HepG2 (cell line): ENCODE measurements around the gene NTSR2. TPM values are rescaled to one million over a fixed set of nuclear protein-coding genes. Genes with fewer than 3 reads are reported as not detected.

ENCODE experiments used
- GTF3A ChIP-seq: sonication (generic); formaldehyde crosslinking; conservative IDR thresholded peaks from 2 replicates; pipeline ENCODE4 v1.4.0; 2020; ENCODE audit warnings: mild to moderate bottlenecking, missing genetic modification reagents
- GZF1 ChIP-seq: sonication (generic); formaldehyde crosslinking; IDR thresholded peaks from 2 replicates; pipeline ENCODE4 v1.5.1; 2020; ENCODE audit warnings: mild to moderate bottlenecking, missing genetic modification reagents
- HNRNPH1 ChIP-seq: fragments of 200-400 bp; formaldehyde crosslinking; optimal IDR thresholded peaks from 2 replicates; pipeline ENCODE3; 2017; ENCODE audit warnings: mild to moderate bottlenecking, low read depth, low read length
- MAFK ChIP-seq, 2 experiments: IDR thresholded peaks in 1 of 2; conservative IDR thresholded peaks in 1 of 2; 2 replicates each; pipeline ENCODE4 v1.6.1; 2011; ENCODE audit warnings: improper control_type of control experiment in 2 of 2, low read length in 2 of 2
- MED8 ChIP-seq: sonication (generic); formaldehyde crosslinking; IDR thresholded peaks from 2 replicates; pipeline ENCODE4 v1.8.1; 2023; ENCODE audit warnings: mild to moderate bottlenecking, missing genetic modification reagents; ENCODE audit not compliant: insufficient replicate concordance
- NR2F1 ChIP-seq, 2 experiments: fragments of 450-650 bp in 1 of 2; formaldehyde crosslinking in 1 of 2; IDR thresholded peaks; 2 replicates each; pipeline versions ENCODE4 v1.5.0 to v1.6.1; 2016 to 2020; ENCODE audit warnings: mild to moderate bottlenecking in 1 of 2, missing compliant biosample characterization in 1 of 2, missing genetic modification reagents in 1 of 2, moderate library complexity in 1 of 2
- NR2F6 ChIP-seq, 2 experiments: IDR thresholded peaks; 2 replicates each; pipeline ENCODE4 v1.6.1; 2016; ENCODE audit warnings: antibody characterized with exemption in 1 of 2, mild to moderate bottlenecking in 1 of 2
- SALL1 ChIP-seq: sonication (generic); formaldehyde crosslinking; IDR thresholded peaks from 2 replicates; pipeline ENCODE4 v1.8.0; 2022; ENCODE audit warnings: mild to moderate bottlenecking, missing genetic modification reagents
- XRCC5 ChIP-seq: fragments of 200-400 bp; formaldehyde crosslinking; optimal IDR thresholded peaks from 2 replicates; pipeline ENCODE3; 2017; ENCODE audit warnings: mild to moderate bottlenecking, low read length
- ZBTB3 ChIP-seq: sonication (generic); formaldehyde crosslinking; IDR thresholded peaks from 2 replicates; pipeline ENCODE4 v1.4.0; 2020; ENCODE audit warnings: low read depth, mild to moderate bottlenecking, moderate library complexity, missing genetic modification reagents, borderline replicate concordance
- ZFP41 ChIP-seq: sonication (generic); formaldehyde crosslinking; IDR thresholded peaks from 2 replicates; pipeline ENCODE4 v1.4.0; 2020; ENCODE audit warnings: mild to moderate bottlenecking, missing genetic modification reagents, borderline replicate concordance
- ZMYM2 ChIP-seq: sonication (generic); formaldehyde crosslinking; IDR thresholded peaks from 2 replicates; pipeline ENCODE4 v1.8.0; 2022; ENCODE audit warnings: mild to moderate bottlenecking, missing genetic modification reagents
- ZNF543 ChIP-seq: sonication (generic); formaldehyde crosslinking; IDR thresholded peaks from 2 replicates; pipeline ENCODE4 v1.4.0; 2020; ENCODE audit warnings: mild to moderate bottlenecking, missing genetic modification reagents
- polyA plus RNA-seq, 8 experiments: library from polyadenylated mRNA; depleted of rRNA in 3 of 8; stranded (reverse) in 7 of 8; unstranded in 1 of 8; fragments of >200 nt; fragmentation: Illumina TruSeq in 4 of 8; extraction: Trizol in 4 of 8; gene quantifications; 2 replicates each; pipeline versions ENCODE4 v1.2.1 to v1.2.3, GENCODE V29; 2011 to 2016; ENCODE audit warnings: low read depth in 4 of 8, missing spikeins in 1 of 8, mixed read lengths in 1 of 8; ENCODE audit not compliant: insufficient read depth in 1 of 8
- total RNA-seq, 5 experiments: library from RNA; depleted of rRNA; stranded (reverse); fragments of >200 nt; fragmentation: Illumina TruSeq; extraction: Trizol; gene quantifications; 2 replicates each; pipeline ENCODE4 v1.2.3, GENCODE V29; 2016; ENCODE audit warnings: low read depth in 1 of 5
- TF ChIP-seq, protein P1 (sequence below): sonication (generic); formaldehyde crosslinking; IDR thresholded peaks from 2 replicates; pipeline ENCODE4 v1.5.0; 2020; ENCODE audit warnings: mild to moderate bottlenecking, missing genetic modification reagents, moderate library complexity
- TF ChIP-seq, protein P2 (sequence below), 2 experiments: sonication (generic) in 1 of 2; formaldehyde crosslinking in 1 of 2; IDR thresholded peaks; 2 replicates each; pipeline versions ENCODE4 v1.6.1 to v1.9.0; 2014 to 2022; ENCODE audit warnings: antibody characterized with exemption in 1 of 2, borderline replicate concordance in 1 of 2, inconsistent platforms in 1 of 2, low read depth in 1 of 2, missing genetic modification reagents in 1 of 2
- TF ChIP-seq, protein P3 (sequence below): sonication (generic); formaldehyde crosslinking; IDR thresholded peaks from 2 replicates; pipeline ENCODE4 v1.4.0; 2020; ENCODE audit warnings: missing genetic modification reagents
- TF ChIP-seq, protein P4 (sequence below): sonication (generic); formaldehyde crosslinking; IDR thresholded peaks from 2 replicates; pipeline ENCODE4 v1.8.1; 2023; ENCODE audit warnings: mild to moderate bottlenecking, moderate library complexity, missing genetic modification reagents

NTSR2 gene
- total and polyA plus RNA-seq, 2 of the 13 experiments (the other 11 are each of a cell fraction or from before 2014, with no cell fraction given) = not detected

DNA sequence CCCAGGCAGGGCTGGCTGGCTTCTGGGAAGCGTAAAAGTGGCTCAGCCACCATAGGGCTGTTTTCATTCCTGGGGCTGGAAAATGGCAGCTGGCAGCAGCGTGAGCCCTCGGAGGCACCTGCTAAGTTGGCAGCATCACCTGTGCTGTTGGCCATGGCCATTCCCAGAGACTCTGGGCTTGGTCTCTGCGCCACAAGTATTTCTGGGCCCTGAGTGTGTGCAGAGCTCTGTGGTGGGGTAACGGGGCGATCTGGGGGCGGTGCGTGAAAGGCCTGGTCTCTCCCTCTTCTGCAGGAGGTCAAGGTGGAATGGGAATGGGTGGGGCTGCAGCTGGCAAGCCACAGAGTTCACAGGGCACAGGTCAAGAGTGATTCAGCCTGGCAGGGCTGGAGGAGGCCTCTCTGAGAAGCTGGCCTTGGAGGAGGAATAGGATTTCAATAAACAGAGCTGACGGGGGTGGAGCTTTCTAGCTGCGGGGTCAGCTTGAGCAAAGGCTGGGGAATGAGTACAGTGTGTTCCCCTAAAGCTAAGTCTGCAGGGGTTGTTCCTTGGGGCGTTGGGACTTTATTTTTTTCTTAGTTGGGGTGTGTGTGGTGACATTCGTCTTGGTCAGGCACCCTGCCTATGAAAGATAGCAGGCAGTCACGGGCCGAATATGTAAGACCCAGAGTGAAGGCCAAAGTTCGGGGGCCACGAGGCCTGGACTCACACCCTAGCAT, 10.3 kb upstream of the NTSR2 start (continued):
- TF ChIP-seq, protein P1, sequence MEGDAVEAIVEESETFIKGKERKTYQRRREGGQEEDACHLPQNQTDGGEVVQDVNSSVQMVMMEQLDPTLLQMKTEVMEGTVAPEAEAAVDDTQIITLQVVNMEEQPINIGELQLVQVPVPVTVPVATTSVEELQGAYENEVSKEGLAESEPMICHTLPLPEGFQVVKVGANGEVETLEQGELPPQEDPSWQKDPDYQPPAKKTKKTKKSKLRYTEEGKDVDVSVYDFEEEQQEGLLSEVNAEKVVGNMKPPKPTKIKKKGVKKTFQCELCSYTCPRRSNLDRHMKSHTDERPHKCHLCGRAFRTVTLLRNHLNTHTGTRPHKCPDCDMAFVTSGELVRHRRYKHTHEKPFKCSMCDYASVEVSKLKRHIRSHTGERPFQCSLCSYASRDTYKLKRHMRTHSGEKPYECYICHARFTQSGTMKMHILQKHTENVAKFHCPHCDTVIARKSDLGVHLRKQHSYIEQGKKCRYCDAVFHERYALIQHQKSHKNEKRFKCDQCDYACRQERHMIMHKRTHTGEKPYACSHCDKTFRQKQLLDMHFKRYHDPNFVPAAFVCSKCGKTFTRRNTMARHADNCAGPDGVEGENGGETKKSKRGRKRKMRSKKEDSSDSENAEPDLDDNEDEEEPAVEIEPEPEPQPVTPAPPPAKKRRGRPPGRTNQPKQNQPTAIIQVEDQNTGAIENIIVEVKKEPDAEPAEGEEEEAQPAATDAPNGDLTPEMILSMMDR (CRISPR knock-in tag) = no peak
- TF ChIP-seq SALL1 (CRISPR knock-in tag) (peak; percentile 59), ZFP41 (CRISPR knock-in tag) (no peak), MAFK (conservative IDR thresholded peaks at IDR 0.05 in 1 of 2, IDR thresholded peaks at IDR 0.05 in 1 of 2; ENCODE audit: low read length in 2 of 2) (no peak), GZF1 (CRISPR knock-in tag) (no peak), XRCC5 (peak; percentile 62), NR2F1 (CRISPR knock-in tag; IDR thresholded peaks at IDR 0.05) (peak; percentile 88 to 92), GTF3A (CRISPR knock-in tag) (no peak), ZBTB3 (no peak), MED8 (CRISPR knock-in tag) (no peak), HNRNPH1 (no peak), NR2F6 (IDR thresholded peaks at IDR 0.05) (peak; percentile 94), NR2F6 (CRISPR knock-in tag; IDR thresholded peaks at IDR 0.05) (peak; percentile 94), ZNF543 (CRISPR knock-in tag) (no peak), ZMYM2 (CRISPR knock-in tag) (no peak)
- TF ChIP-seq, protein P2, sequence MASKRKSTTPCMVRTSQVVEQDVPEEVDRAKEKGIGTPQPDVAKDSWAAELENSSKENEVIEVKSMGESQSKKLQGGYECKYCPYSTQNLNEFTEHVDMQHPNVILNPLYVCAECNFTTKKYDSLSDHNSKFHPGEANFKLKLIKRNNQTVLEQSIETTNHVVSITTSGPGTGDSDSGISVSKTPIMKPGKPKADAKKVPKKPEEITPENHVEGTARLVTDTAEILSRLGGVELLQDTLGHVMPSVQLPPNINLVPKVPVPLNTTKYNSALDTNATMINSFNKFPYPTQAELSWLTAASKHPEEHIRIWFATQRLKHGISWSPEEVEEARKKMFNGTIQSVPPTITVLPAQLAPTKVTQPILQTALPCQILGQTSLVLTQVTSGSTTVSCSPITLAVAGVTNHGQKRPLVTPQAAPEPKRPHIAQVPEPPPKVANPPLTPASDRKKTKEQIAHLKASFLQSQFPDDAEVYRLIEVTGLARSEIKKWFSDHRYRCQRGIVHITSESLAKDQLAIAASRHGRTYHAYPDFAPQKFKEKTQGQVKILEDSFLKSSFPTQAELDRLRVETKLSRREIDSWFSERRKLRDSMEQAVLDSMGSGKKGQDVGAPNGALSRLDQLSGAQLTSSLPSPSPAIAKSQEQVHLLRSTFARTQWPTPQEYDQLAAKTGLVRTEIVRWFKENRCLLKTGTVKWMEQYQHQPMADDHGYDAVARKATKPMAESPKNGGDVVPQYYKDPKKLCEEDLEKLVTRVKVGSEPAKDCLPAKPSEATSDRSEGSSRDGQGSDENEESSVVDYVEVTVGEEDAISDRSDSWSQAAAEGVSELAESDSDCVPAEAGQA (IDR thresholded peaks at IDR 0.05; ENCODE audit: low read depth) = no peak
- TF ChIP-seq, protein P2 (CRISPR knock-in tag; IDR thresholded peaks at IDR 0.05; ENCODE audit: borderline replicate concordance) = no peak
- TF ChIP-seq, protein P3, sequence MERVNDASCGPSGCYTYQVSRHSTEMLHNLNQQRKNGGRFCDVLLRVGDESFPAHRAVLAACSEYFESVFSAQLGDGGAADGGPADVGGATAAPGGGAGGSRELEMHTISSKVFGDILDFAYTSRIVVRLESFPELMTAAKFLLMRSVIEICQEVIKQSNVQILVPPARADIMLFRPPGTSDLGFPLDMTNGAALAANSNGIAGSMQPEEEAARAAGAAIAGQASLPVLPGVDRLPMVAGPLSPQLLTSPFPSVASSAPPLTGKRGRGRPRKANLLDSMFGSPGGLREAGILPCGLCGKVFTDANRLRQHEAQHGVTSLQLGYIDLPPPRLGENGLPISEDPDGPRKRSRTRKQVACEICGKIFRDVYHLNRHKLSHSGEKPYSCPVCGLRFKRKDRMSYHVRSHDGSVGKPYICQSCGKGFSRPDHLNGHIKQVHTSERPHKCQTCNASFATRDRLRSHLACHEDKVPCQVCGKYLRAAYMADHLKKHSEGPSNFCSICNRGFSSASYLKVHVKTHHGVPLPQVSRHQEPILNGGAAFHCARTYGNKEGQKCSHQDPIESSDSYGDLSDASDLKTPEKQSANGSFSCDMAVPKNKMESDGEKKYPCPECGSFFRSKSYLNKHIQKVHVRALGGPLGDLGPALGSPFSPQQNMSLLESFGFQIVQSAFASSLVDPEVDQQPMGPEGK (CRISPR knock-in tag) = peak; percentile 67; the same call in 1 of the 2 replicates
- TF ChIP-seq, protein P4, sequence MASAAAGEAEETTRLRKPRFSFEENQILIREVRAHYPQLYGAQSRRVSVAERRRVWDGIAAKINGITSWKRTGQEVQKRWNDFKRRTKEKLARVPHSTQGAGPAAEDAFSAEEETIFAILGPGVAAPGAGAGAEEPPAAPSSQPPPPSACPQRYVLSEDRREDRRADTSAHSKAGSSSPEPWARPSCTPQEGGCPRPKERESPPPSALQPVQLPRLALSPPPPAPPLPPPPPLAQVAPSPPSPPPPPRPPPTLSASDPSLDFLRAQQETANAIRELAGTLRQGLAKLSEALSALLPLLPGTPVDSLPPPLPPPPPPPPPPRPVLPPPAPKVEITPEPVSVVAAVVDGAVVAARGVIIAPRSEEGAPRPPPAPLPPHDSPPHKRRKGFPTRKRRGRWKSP (CRISPR knock-in tag) = no peak
